Panc1 (cell line): Measurements from ENCODE around the gene ALOX15B. TPM values are rescaled to one million over a fixed set of nuclear protein-coding genes. Genes with fewer than 3 reads are reported as not detected.

Experiments used
- ATAC-seq: fragments of 200-7000 bp; cut with Tn5 transposase; 2 replicates; pipeline ENCODE4 v1.9.1; 2020; ENCODE audit warnings: mild to moderate bottlenecking, moderate library complexity
- BruUV-seq: library from RNA; stranded (reverse); fragments of 400-500 nt; replicated peaks from 2 replicates; lab custom pipeline; 2021; lab: Mats Ljungman, UMichigan
- CTCF ChIA-PET: fragments of 300-600 bp; sonication (Branson Sonifier 250); formaldehyde crosslinking; loops from one replicate; lab custom pipeline; 2022; ENCODE audit warnings: antibody characterized with exemption; lab: Charles Lee
- POLR2A ChIA-PET: fragments of 300-600 bp; sonication (Branson Sonifier 250); formaldehyde crosslinking; loops from one replicate; lab custom pipeline; 2022; ENCODE audit warnings: antibody characterized with exemption; lab: Charles Lee
- DNase-seq: peaks from one replicate; pipeline ENCODE4 v3.0.0-alpha.2; 2010; ENCODE audit warnings: low read depth, low spot score
- H3K27ac ChIP-seq: 2 replicates; pipeline ENCODE4 v1.5.1; 2011; ENCODE audit warnings: mild to moderate bottlenecking, low read length, inconsistent platforms
- H3K27me3 ChIP-seq: fragments of 200-500 bp; sonication (Bioruptor generic); 2 replicates; pipeline ENCODE4 v1.6.0; 2014; ENCODE audit warnings: low read length, inconsistent platforms; ENCODE audit not compliant: control insufficient read depth, insufficient read depth
- H3K36me3 ChIP-seq: fragments of 200-500 bp; sonication (Bioruptor generic); 2 replicates; pipeline ENCODE4 v1.5.1; 2014; ENCODE audit warnings: inconsistent platforms, mild to moderate bottlenecking, low read length, moderate library complexity; ENCODE audit not compliant: control insufficient read depth, insufficient read depth
- H3K4me1 ChIP-seq: 2 replicates; pipeline ENCODE4 v1.5.1; 2011; ENCODE audit warnings: inconsistent platforms, mild to moderate bottlenecking, low read length, moderate library complexity; ENCODE audit not compliant: control insufficient read depth, insufficient read depth
- H3K4me3 ChIP-seq, 2 experiments: 2 replicates each; pipeline ENCODE4 v1.5.1; 2011 to 2012; ENCODE audit warnings: low read depth in 2 of 2, low read length in 2 of 2, mild to moderate bottlenecking in 2 of 2, inconsistent platforms in 1 of 2, moderate library complexity in 1 of 2
- H3K9me3 ChIP-seq: fragments of 200-500 bp; sonication (Bioruptor generic); 2 replicates; pipeline ENCODE4 v1.5.1; 2014; ENCODE audit warnings: low read depth, mild to moderate bottlenecking, inconsistent platforms, low read length, moderate library complexity; ENCODE audit not compliant: control insufficient read depth, insufficient read depth
- POLR2AphosphoS5 ChIP-seq: IDR thresholded peaks from 2 replicates; pipeline ENCODE4 v1.6.1; 2012; ENCODE audit warnings: mild to moderate bottlenecking, low read depth, low read length, moderate library complexity
- REST ChIP-seq, 2 experiments: IDR thresholded peaks; 2 replicates each; pipeline ENCODE4 v1.6.1; 2011 to 2012; ENCODE audit warnings: low read depth in 2 of 2, control low read depth in 1 of 2, low read length in 1 of 2, mild to moderate bottlenecking in 1 of 2, moderate library complexity in 1 of 2; ENCODE audit not compliant: insufficient read depth in 1 of 2
- SIN3A ChIP-seq: IDR thresholded peaks from 2 replicates; pipeline ENCODE4 v1.6.1; 2012; ENCODE audit warnings: low read depth, mild to moderate bottlenecking, low read length, moderate library complexity, borderline replicate concordance; ENCODE audit not compliant: insufficient read depth
- TCF7L2 ChIP-seq: IDR thresholded peaks from 2 replicates; pipeline ENCODE4 v1.6.1; 2011; ENCODE audit warnings: mild to moderate bottlenecking, low read depth, low read length, inconsistent platforms
- in situ Hi-C: cut with HindIII; loops from 2 replicates; pipeline ENCODE4 v1.10.0; 2016; ENCODE audit warnings: low sequenced_read_pairs, low pct_unique_long_range_greater_than_20kb
- intact Hi-C: fragments of 100-400 bp; cut with micrococcal nuclease; formaldehyde crosslinking; loops from one replicate; pipeline ENCODE4 v1.10.0; 2022; ENCODE audit not compliant: unreplicated experiment
- total RNA-seq: library from RNA; stranded (reverse); gene quantifications from one replicate; pipeline ENCODE4 v1.2.1, GENCODE V29; 2021; ENCODE audit not compliant: unreplicated experiment
- TF ChIP-seq, protein P1 (sequence below): fragments of 450-650 bp; IDR thresholded peaks from 2 replicates; pipeline ENCODE4 v1.5.1; 2017; ENCODE audit warnings: mild to moderate bottlenecking

Gene ALOX15B
- total RNA-seq, 1 experiment from 2014 or later = not detected

DNA sequence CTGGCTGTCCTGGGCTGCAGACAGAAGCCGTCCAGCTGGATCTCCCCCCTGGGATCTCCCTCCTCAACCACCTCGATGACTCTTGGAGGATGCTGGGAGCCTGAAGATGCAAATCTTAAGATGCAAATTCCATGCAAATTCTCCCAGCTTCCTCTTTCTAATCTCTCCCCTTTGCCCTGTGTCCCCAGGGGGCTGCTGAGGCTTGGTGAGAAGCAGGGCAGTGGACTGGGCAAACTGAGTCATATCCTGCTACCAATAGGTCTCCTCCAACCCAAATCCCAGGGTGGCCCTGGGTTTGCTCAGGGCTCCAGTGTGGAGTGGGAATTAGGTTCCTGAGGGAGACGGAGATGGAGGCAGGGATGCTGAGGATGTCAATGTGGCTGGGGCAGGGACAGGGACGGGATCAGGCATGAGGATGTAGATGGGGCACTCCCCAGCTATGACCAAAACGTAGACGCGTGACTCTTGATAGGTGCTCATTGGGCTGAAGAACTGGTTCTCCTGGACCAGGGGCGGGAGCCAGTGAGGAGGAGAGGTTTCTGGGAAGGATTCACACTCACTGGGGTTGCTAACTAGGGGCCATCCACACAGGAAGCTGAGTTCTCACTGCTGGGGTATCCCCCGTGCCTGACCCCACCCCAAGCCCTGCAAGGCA lies 52.3 kb downstream of the ALOX15B start:
- no peaks in the 10 kb centered on the region; the same call in 1 of the 2 replicates for H3K27me3 ChIP-seq
- H3K9me3 ChIP-seq = no peaks in the 10 kb centered on the region
- ATAC-seq (no peak), DNase-seq (no peak)
- POLR2A ChIA-PET = no interaction called here
- no peak for TF ChIP-seq SIN3A
- TF ChIP-seq POLR2AphosphoS5 = no peak
- TF ChIP-seq, protein P1, sequence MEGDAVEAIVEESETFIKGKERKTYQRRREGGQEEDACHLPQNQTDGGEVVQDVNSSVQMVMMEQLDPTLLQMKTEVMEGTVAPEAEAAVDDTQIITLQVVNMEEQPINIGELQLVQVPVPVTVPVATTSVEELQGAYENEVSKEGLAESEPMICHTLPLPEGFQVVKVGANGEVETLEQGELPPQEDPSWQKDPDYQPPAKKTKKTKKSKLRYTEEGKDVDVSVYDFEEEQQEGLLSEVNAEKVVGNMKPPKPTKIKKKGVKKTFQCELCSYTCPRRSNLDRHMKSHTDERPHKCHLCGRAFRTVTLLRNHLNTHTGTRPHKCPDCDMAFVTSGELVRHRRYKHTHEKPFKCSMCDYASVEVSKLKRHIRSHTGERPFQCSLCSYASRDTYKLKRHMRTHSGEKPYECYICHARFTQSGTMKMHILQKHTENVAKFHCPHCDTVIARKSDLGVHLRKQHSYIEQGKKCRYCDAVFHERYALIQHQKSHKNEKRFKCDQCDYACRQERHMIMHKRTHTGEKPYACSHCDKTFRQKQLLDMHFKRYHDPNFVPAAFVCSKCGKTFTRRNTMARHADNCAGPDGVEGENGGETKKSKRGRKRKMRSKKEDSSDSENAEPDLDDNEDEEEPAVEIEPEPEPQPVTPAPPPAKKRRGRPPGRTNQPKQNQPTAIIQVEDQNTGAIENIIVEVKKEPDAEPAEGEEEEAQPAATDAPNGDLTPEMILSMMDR = no peak
- no peak for TF ChIP-seq REST (IDR thresholded peaks at IDR 0.05; ENCODE audit: insufficient read depth in 1 of 2, low read depth in 2 of 2, low read length in 1 of 2)
- no peak for TF ChIP-seq TCF7L2
- no peak overlapping the region for H3K4me3 ChIP-seq
- no peaks in the 10 kb centered on the region for H3K36me3 ChIP-seq
- in situ Hi-C loops (no loop called here), intact Hi-C loops (no loop called here)
- H3K4me1 ChIP-seq = no peaks in the 10 kb centered on the region
- no TSS peak for BruUV-seq
- H3K27ac ChIP-seq = no peak overlapping the region
- CTCF ChIA-PET = interaction anchor here (0.6 kb wide), 1 partner anchor 228 kb away, joined by 5 read pairs; no protein-coding TSS in a partner anchor

GRCh38 chr17:8095361-8095760 lies 56.5 kb downstream of the ALOX15B start:
- H3K27ac ChIP-seq = no peak overlapping the region
- CTCF ChIA-PET = no interaction called here
- H3K27me3 ChIP-seq = no peaks in the 10 kb centered on the region; the same call in 1 of the 2 replicates
- H3K4me3 ChIP-seq = no peak overlapping the region
- ATAC-seq (no peak), DNase-seq (no peak)
- in situ Hi-C loops (no loop called here), intact Hi-C loops (no loop called here)
- no peaks in the 10 kb centered on the region for H3K9me3 ChIP-seq
- TF ChIP-seq, protein P1 = no peak
- TF ChIP-seq REST (IDR thresholded peaks at IDR 0.05; ENCODE audit: insufficient read depth in 1 of 2, low read depth in 2 of 2, low read length in 1 of 2) (no peak), POLR2AphosphoS5 (no peak), TCF7L2 (no peak), SIN3A (no peak)
- POLR2A ChIA-PET = no interaction called here
- H3K36me3 ChIP-seq = no peaks in the 10 kb centered on the region
- no TSS peak for BruUV-seq
- H3K4me1 ChIP-seq = no peaks in the 10 kb centered on the region
